ENCODE measurements around the gene MRTFA.
"Not testable (repeated sequence)": the region's sequence is repeated elsewhere in the genome, so short reads cannot be mapped to it uniquely, and the experiment has no call there.

The MRTFA gene

DNA sequence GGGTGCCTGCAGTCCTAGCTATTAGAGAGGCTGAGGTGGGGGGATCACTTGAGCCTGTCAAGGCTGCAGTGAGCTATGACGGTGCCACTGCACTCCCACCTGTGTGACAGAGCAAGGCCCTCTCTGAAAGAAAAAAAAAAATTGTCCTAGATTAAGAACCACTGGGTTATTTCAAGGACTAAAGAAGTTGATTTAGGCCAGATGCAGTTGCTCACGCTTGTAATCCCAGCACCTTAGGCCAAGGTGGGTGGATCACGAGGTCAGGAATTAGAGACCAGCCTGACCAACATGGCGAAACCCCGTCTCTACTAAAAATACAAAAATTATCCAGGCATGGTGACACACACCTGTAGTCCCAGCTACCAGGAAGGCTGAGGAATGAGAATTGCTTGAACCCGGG, 129.0 kb downstream of the MRTFA start:
- no peak for TF ChIP-seq ZFX (IDR thresholded peaks at IDR 0.05)
- TF ChIP-seq, protein P1, sequence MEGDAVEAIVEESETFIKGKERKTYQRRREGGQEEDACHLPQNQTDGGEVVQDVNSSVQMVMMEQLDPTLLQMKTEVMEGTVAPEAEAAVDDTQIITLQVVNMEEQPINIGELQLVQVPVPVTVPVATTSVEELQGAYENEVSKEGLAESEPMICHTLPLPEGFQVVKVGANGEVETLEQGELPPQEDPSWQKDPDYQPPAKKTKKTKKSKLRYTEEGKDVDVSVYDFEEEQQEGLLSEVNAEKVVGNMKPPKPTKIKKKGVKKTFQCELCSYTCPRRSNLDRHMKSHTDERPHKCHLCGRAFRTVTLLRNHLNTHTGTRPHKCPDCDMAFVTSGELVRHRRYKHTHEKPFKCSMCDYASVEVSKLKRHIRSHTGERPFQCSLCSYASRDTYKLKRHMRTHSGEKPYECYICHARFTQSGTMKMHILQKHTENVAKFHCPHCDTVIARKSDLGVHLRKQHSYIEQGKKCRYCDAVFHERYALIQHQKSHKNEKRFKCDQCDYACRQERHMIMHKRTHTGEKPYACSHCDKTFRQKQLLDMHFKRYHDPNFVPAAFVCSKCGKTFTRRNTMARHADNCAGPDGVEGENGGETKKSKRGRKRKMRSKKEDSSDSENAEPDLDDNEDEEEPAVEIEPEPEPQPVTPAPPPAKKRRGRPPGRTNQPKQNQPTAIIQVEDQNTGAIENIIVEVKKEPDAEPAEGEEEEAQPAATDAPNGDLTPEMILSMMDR (conservative IDR thresholded peaks at IDR 0.05) = no peak
- H3K27ac ChIP-seq = no peak overlapping the region

DNA sequence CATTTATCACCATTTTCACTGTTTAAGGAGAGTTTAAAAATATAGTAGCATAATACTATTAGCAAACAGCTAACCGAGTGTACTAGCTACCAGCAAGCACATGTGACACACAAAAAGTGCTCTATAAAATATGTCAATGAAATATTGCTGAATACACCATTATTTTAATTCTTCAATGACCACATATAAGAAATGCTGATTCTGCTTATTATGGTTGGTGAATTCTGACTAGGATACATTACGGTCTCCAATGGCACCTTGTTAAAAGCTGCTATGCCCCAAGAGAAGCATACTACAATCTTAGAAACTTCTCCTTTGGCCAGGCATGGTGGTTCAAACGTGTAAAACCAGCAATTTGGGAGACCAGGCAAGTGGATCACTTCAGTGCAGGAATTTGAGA, 129.8 kb downstream of the MRTFA start:
- no peak for TF ChIP-seq ZFX (IDR thresholded peaks at IDR 0.05)
- TF ChIP-seq, protein P1 (conservative IDR thresholded peaks at IDR 0.05) = no peak

DNA sequence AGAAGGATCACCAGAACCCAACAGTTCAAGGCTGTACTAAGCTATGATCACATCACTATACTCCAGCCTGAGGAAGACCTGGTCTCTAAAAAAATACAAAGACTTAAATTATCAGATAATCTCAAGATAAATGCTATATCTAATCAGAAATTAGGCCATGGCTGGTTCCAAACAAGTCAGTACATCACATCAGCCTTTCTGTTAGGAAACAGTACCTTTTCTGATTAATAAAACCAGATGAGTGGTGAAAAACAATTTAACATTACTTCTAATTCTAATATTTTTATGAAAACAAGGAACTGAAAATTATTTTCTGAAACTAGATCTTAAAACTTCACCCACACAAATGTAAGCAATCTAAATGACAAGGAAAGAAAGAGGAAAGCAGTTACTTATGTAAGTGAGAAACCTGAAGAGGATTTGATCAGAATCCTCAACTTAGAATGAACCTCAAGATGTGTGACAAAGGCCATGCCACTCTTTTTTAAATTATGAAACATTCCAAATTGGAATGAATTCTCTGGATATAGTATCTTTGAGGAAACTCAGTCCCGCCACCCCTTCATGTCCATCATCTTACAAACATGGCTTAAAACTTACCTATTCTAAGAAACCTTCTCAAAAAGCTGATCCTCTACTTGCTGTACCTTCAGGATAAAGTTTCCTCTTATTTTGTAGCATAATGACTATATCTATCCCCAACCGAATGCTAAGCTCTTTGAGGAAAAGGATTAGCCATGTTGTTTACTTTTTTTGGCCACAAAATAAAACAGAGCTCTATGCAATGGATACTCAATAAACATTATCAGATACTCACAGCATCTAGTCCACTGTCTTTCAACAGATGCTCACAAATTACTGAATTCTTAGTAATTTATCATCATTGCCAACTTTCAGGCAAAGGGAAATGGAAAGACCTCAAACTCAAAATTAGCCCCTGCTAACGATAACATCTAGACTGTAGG, 132.0 kb downstream of the MRTFA start:
- TF ChIP-seq ZFX (IDR thresholded peaks at IDR 0.05) = no peak
- TF ChIP-seq, protein P1 (conservative IDR thresholded peaks at IDR 0.05) = no peak
- no peak overlapping the region for H3K27ac ChIP-seq

More for the DNA sequence above, 129.8 kb downstream of the MRTFA start:
- no peak overlapping the region for H3K27ac ChIP-seq

DNA sequence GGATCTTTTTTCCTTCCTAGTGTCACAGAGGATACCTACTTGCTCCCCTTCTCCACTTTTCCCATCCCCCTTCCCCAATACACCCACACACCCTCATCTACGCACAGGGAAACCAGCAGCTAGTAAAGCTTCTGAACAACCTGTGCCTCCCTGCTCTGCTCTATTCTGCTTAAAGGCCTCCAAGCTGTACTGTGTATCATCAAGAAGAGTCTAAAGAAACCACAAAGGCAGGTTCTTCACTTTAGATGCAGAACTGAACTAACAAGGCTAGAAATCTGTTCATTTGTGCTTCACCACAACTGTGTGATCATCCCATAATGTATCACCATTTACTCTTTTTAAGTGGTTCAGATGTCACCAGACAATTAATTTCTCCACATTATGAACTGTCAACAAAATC, 133.6 kb downstream of the MRTFA start:
- TF ChIP-seq, protein P1 (conservative IDR thresholded peaks at IDR 0.05) = no peak
- no peak for TF ChIP-seq ZFX (IDR thresholded peaks at IDR 0.05)
- H3K27ac ChIP-seq = no peak overlapping the region

DNA sequence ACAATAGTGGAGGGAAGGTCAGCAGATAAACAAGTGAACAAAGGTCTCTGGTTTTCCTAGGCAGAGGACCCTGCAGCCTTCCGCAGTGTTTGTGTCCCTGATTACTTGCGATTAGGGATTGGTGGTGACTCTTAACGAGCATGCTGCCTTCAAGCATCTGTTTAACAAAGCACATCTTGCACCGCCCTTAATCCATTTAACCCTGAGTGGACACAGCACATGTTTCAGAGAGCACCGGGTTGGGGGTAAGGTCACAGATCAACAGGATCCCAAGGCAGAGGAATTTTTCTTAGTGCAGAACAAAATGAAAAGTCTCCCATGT, 136.1 kb downstream of the MRTFA start:
- not testable (repeated sequence) for H3K27ac ChIP-seq

DNA sequence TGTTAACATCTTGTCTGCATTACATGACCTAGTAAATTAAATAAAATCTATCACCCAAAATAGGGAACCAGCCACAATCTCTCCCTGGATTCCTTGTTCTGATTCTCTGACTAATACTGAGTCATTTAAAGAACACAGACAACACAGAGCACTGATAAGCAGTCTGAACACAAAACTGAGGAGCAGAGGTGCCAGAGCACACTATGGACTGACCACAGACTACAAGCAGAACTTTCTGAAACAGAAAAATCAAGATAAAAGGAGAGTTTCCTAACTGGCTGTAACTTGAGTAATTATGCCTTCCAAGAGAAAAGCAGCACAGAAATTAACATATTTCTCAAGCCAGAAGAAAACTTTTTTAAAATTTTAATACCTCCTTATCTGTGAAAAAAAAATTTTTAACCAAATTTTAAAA, 137.3 kb downstream of the MRTFA start:
- TF ChIP-seq, protein P1 (conservative IDR thresholded peaks at IDR 0.05) = no peak
- TF ChIP-seq ZFX (IDR thresholded peaks at IDR 0.05) = no peak
- no peak overlapping the region for H3K27ac ChIP-seq

DNA sequence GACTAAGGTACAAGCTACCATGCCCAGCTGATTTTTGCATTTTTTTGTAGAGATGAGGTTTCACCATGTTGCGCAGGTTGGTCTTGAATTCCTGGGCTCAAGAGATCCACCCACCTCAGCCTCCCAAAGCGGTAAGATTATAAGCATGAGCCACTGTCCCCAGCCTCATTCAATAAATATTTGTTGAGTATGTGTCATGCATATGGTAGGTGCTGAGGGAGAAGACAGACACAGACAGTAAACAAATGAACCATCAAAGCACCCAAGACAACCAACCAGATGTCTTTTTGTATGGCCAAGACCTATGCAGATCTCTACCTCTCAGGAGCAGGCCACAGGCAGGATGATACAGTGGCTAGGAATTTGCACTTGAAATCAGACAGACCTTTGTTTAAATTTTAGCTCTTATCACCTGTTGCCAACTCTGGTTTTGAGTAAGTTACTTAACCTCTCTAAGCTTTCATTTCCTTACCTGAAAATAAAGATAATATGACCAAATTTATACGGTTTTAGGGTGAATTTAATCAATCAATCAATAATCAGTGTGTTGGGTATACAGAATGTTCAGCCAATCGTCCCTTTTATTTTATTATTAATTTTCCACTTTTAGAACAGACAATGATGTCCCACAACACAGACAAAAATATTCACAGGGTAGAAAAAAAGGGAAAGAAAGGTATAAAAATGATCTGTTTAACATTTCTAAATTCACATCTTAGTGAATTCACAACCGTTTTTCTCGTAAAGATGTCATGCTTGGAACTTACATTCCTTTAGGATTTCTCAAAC, 137.9 kb downstream of the MRTFA start:
- H3K27ac ChIP-seq = no peak overlapping the region
- TF ChIP-seq, protein P1 (conservative IDR thresholded peaks at IDR 0.05) = no peak
- TF ChIP-seq ZFX (IDR thresholded peaks at IDR 0.05) = no peak
